DND-41 (cell line): ENCODE measurements around the gene SARS2.

Source experiments
- ATAC-seq: fragments of 200-7000 bp; cut with Tn5 transposase; 3 replicates; pipeline ENCODE4 v1.9.1; 2021; ENCODE audit warnings: low read depth; ENCODE audit not compliant: insufficient read depth
- DNase-seq: peaks from one replicate; pipeline ENCODE4 v3.0.0-alpha.2; 2020
- H2AFZ ChIP-seq: 2 replicates; pipeline ENCODE4 v1.6.0; 2012; ENCODE audit warnings: low read depth, low read length
- H3K27ac ChIP-seq: 2 replicates; pipeline ENCODE4 v1.5.1; 2012; ENCODE audit warnings: low read length, inconsistent platforms
- H3K27me3 ChIP-seq: fragments of 200-600 bp; sonication (generic); 2 replicates; pipeline ENCODE4 v1.6.0; 2012; ENCODE audit warnings: low read length, mild to moderate bottlenecking, inconsistent platforms; ENCODE audit not compliant: insufficient read depth, poor library complexity
- H3K36me3 ChIP-seq: 2 replicates; pipeline ENCODE4 v1.5.1; 2012; ENCODE audit warnings: low read length, inconsistent platforms; ENCODE audit not compliant: insufficient read depth
- H3K4me1 ChIP-seq: 2 replicates; pipeline ENCODE4 v1.5.1; 2012; ENCODE audit warnings: mild to moderate bottlenecking, low read length; ENCODE audit not compliant: insufficient read depth
- H3K4me2 ChIP-seq: 2 replicates; pipeline ENCODE4 v1.6.0; 2012; ENCODE audit warnings: mild to moderate bottlenecking, moderate library complexity, low read length, inconsistent platforms; ENCODE audit not compliant: insufficient read depth
- H3K4me3 ChIP-seq, 2 experiments: fragments of 200-600 bp in 1 of 2; shearing (Covaris generic) in 1 of 2; 2 replicates each; pipeline ENCODE4 v1.5.1; 2012 to 2016; ENCODE audit warnings: inconsistent platforms in 2 of 2, low read length in 2 of 2, mild to moderate bottlenecking in 2 of 2, low read depth in 1 of 2, moderate library complexity in 1 of 2
- H3K79me2 ChIP-seq: 2 replicates; pipeline ENCODE4 v1.6.0; 2012; ENCODE audit warnings: low read length, inconsistent platforms; ENCODE audit not compliant: insufficient read depth
- H3K9ac ChIP-seq: 2 replicates; pipeline ENCODE4 v1.6.0; 2012; ENCODE audit warnings: low read depth, mild to moderate bottlenecking, inconsistent platforms, low read length, moderate library complexity
- H3K9me3 ChIP-seq: 2 replicates; pipeline ENCODE4 v1.5.1; 2012; ENCODE audit warnings: low read length, moderate library complexity, mild to moderate bottlenecking, inconsistent platforms; ENCODE audit not compliant: insufficient read depth, severe bottlenecking
- H4K20me1 ChIP-seq: 2 replicates; pipeline ENCODE4 v1.6.0; 2012; ENCODE audit warnings: low read length; ENCODE audit not compliant: insufficient read depth
- EZH2 ChIP-seq: IDR thresholded peaks from 3 replicates; pipeline ENCODE4 v1.6.1; 2012; ENCODE audit warnings: borderline replicate concordance, low read depth, mild to moderate bottlenecking, moderate library complexity, low read length, inconsistent platforms; ENCODE audit not compliant: severe bottlenecking
- TF ChIP-seq, protein P1 (sequence below): IDR thresholded peaks from 2 replicates; pipeline ENCODE4 v1.5.1; 2012; ENCODE audit warnings: borderline replicate concordance, low read length, moderate library complexity, mild to moderate bottlenecking; ENCODE audit not compliant: poor library complexity, severe bottlenecking; ENCODE audit errors: extremely low read depth

SARS2 gene

DNA sequence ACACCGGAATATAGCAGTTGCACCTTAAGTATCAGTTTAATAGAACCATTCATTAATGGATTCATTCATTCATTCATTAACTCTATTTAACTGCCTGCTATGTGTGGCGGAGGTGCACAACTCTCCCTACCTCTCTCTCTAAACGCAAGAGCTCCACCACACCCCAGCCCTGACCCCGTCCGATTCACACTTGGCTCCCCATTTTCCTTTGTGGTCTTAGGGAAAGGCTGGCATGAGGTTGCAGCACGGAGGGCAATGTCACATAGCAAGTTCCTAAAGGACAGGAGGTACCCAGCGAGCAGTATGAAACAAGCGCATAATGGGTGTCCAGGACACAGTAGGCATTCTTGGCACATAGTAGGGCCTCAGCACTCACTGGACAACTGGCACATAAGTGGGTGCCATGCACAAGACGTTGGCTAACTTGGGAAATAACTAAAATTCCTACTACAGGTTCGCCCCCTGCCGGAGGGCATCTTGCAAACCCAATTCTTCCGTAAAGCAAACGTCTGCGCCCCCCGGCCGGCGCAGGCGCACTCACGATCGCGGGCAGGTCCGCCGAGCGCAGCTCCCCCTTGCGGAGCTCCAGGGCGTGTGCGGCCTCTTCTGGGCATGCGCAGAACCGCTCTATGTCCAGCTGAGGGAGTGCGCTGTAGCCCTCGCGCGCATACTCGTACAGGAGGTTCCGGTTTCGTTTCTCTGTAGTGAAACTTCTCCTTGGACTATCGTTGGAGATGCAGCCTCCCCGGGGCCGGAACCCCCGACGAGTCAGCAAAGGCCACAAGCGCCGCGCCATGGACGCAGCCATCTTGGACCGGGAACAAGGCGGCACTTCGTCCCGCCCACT is at the start of gene SARS2:
Gene SARS2 (minus strand): TSS at position 835 of the 847 bp plus-strand sequence. CDS start 27 bp downstream, at position 808.
- Histone ChIP-seq H3K79me2 (peaks cover 44% of the 10 kb centered on the region), H3K9me3 (peaks cover 3% of the 10 kb centered on the region), H3K4me2 (peak within 1 kb of the TSS; percentile 83), H3K27ac (peak within 1 kb of the TSS; percentile 90), H4K20me1 (peaks cover 5% of the 10 kb centered on the region; the same call in 1 of the 2 replicates), H3K27me3 (no peaks in the 10 kb centered on the region), H3K9ac (peak within 1 kb of the TSS; percentile 73), H2AFZ (peak within 1 kb of the TSS; percentile 87), H3K36me3 (peaks cover 33% of the 10 kb centered on the region), H3K4me1 (peaks cover 30% of the 10 kb centered on the region), H3K4me3 (peak within 1 kb of the TSS; percentile 81 to 82)
- ATAC-seq (peak; percentile 58), DNase-seq (peak; percentile 92)
- no peak for TF ChIP-seq EZH2
- TF ChIP-seq, protein P1, sequence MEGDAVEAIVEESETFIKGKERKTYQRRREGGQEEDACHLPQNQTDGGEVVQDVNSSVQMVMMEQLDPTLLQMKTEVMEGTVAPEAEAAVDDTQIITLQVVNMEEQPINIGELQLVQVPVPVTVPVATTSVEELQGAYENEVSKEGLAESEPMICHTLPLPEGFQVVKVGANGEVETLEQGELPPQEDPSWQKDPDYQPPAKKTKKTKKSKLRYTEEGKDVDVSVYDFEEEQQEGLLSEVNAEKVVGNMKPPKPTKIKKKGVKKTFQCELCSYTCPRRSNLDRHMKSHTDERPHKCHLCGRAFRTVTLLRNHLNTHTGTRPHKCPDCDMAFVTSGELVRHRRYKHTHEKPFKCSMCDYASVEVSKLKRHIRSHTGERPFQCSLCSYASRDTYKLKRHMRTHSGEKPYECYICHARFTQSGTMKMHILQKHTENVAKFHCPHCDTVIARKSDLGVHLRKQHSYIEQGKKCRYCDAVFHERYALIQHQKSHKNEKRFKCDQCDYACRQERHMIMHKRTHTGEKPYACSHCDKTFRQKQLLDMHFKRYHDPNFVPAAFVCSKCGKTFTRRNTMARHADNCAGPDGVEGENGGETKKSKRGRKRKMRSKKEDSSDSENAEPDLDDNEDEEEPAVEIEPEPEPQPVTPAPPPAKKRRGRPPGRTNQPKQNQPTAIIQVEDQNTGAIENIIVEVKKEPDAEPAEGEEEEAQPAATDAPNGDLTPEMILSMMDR: peak; percentile 99

- no peaks in the 10 kb centered on the region for H3K36me3 ChIP-seq
- H3K4me3 ChIP-seq: no peak overlapping the region
- H3K27ac ChIP-seq: no peak overlapping the region
- H3K27me3 ChIP-seq: no peaks in the 10 kb centered on the region
- H3K4me2 ChIP-seq: no peak overlapping the region
- ATAC-seq (no peak), DNase-seq (no peak)
- H3K9ac ChIP-seq: no peak overlapping the region
- H4K20me1 ChIP-seq: no peaks in the 10 kb centered on the region
- TF ChIP-seq EZH2: no peak
- TF ChIP-seq, protein P1: no peak
- H3K4me1 ChIP-seq: no peaks in the 10 kb centered on the region
- no peaks in the 10 kb centered on the region for H3K79me2 ChIP-seq
- no peak overlapping the region for H2AFZ ChIP-seq
- peaks cover 14% of the 10 kb centered on the region for H3K9me3 ChIP-seq
Observed at GRCh38 chr19:38979812-38980211, 49.2 kb upstream of the SARS2 start.

DNA sequence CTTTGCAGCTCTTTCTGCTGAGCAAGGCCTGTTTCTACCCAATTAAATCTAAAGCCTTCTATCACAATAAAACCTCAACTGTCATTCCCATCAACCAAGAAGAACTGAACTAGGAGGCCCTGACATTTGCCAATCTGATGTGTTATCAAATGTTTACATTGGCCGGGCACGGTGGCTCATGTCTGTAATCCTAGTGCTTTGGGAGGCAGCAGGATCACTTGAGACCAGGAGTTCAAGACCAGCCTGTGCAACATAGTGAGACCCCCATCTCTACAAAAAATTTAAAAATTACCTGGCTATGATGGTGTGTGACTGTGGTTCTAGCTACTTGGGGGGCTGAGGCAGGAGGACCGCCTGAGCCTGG is 47.7 kb upstream of the SARS2 start:
- no peak for DNase-seq
- H2AFZ ChIP-seq: no peak overlapping the region
- H4K20me1 ChIP-seq: no peaks in the 10 kb centered on the region
- H3K4me1 ChIP-seq: no peaks in the 10 kb centered on the region
- no peaks in the 10 kb centered on the region for H3K79me2 ChIP-seq
- peaks cover 14% of the 10 kb centered on the region for H3K9me3 ChIP-seq
- no peak for TF ChIP-seq EZH2
- TF ChIP-seq, protein P1: no peak
- H3K9ac ChIP-seq: no peak overlapping the region
- H3K36me3 ChIP-seq: no peaks in the 10 kb centered on the region
- no peaks in the 10 kb centered on the region for H3K27me3 ChIP-seq
- no peak overlapping the region for H3K4me3 ChIP-seq
- no peak for ATAC-seq
- H3K4me2 ChIP-seq: no peak overlapping the region
- no peak overlapping the region for H3K27ac ChIP-seq
